ENCODE measurements around the gene NEDD4L.

DNA sequence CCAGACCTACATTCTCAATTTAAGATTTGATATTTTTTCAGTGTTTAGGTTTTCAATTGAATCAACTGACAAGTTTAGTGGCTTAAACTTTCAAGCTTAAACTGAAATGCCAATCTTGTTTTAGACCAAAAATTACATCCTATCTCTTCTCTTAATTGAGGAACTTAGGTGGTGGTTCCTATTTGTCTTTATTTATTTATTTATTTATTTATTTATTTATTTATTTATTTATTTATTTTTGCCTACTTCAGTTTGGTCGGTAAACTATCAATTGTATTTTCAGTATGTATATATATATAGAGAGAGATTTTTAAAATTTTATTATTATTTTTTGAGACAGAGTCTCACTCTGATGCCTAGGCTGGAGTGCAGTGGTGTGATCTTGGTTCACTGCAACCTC, 68.1 kb downstream of the NEDD4L start:
- TF ChIP-seq ZFP3 (CRISPR knock-in tag; IDR thresholded peaks at IDR 0.05) (no peak), RARB (CRISPR knock-in tag; IDR thresholded peaks at IDR 0.05) (no peak), TOX (CRISPR knock-in tag; IDR thresholded peaks at IDR 0.05; ENCODE audit: borderline replicate concordance) (no peak), ZC3H10 (CRISPR knock-in tag; IDR thresholded peaks at IDR 0.05) (no peak), GLIS3 (CRISPR knock-in tag; IDR thresholded peaks at IDR 0.05) (no peak), ZNF70 (CRISPR knock-in tag; IDR thresholded peaks at IDR 0.05) (no peak), CREB5 (CRISPR knock-in tag; IDR thresholded peaks at IDR 0.05; ENCODE audit: low read depth) (no peak), PATZ1 (CRISPR knock-in tag; IDR thresholded peaks at IDR 0.05; ENCODE audit: borderline replicate concordance) (no peak), ISL1 (CRISPR knock-in tag; IDR thresholded peaks at IDR 0.05) (no peak), SNAI2 (CRISPR knock-in tag; IDR thresholded peaks at IDR 0.05) (no peak)
